Uterus (tissue), 4 donors: ENCODE data around the gene CAPRIN1. TPM values are rescaled to one million over a fixed set of nuclear protein-coding genes. Genes with fewer than 3 reads are reported as not detected.

Source experiments
- DNase-seq, 2 donors: peaks; one replicate each; pipeline ENCODE4 v3.0.0-alpha.2; 2019 to 2020
- H3K27ac ChIP-seq, 2 donors: fragments of 200-600 bp; sonication (generic); 1 replicate in 1 of 2; 2 replicates in 1 of 2; pipeline ENCODE4 v1.5.1; 2016 to 2018
- H3K27me3 ChIP-seq, 2 donors: fragments of 200-600 bp; sonication (generic); one replicate each; pipeline ENCODE4 v1.5.1; 2018 to 2019; ENCODE audit warnings: control low read depth in 1 of 2
- H3K36me3 ChIP-seq, 2 donors: fragments of 200-600 bp; sonication (generic); one replicate each; pipeline ENCODE4 v1.5.1; 2019; ENCODE audit warnings: control low read depth in 1 of 2
- H3K4me1 ChIP-seq, 2 donors: fragments of 200-600 bp; sonication (generic); one replicate each; pipeline ENCODE4 v1.5.1; 2018 to 2019; ENCODE audit warnings: control low read depth in 1 of 2
- H3K4me3 ChIP-seq, 2 donors: fragments of 200-600 bp; sonication (generic); 1 replicate in 1 of 2; 2 replicates in 1 of 2; pipeline ENCODE4 v1.5.1; 2018 to 2019; ENCODE audit warnings: mild to moderate bottlenecking in 1 of 2
- H3K9me3 ChIP-seq, 2 donors: fragments of 200-600 bp; sonication (generic); one replicate each; pipeline ENCODE4 v1.5.1; 2019; ENCODE audit warnings: control low read depth in 1 of 2
- CTCF ChIP-seq, 4 experiments: fragments of 200-600 bp in 2 of 4; fragments of 450-650 bp in 2 of 4; sonication (generic) in 2 of 4; IDR thresholded peaks; one replicate each; pipeline ENCODE4 v1.5.1; 2016 to 2019; ENCODE audit warnings: antibody characterized with exemption in 4 of 4, mild to moderate bottlenecking in 2 of 4, moderate library complexity in 1 of 4
- POLR2A ChIP-seq, 2 donors: fragments of 450-650 bp; IDR thresholded peaks; one replicate each; pipeline ENCODE4 v1.6.1; 2016; ENCODE audit warnings: antibody characterized with exemption in 2 of 2, mild to moderate bottlenecking in 1 of 2, moderate library complexity in 1 of 2
- intact Hi-C: fragments of 100-400 bp; cut with DNase I; formaldehyde crosslinking; loops from one replicate; pipeline ENCODE4 v1.15.1; 2023; ENCODE audit warnings: low total_unique reads
- total RNA-seq, 4 donors: library from RNA; depleted of rRNA in 3 of 4; stranded (reverse); fragments of >200 nt in 3 of 4; gene quantifications; one replicate each; pipeline versions ENCODE4 v1.1.0 to v1.2.4, GENCODE V29; 2014 to 2023
- donor health status: DM: yes; HTN: yes; CAD: no.

Gene CAPRIN1
- total RNA-seq, 4 donors from 2014 or later, result 118 to 252 (median 169) TPM

GRCh38 chr11:34111722-34112270 lies 60.3 kb downstream of the CAPRIN1 start:
- Histone ChIP-seq H3K9me3 (no peaks in the 10 kb centered on the region), H3K4me1 (peaks cover 0 to 4% of the 10 kb centered on the region in 2 donors), H3K36me3 (no peaks in the 10 kb centered on the region), H3K4me3 (no peak overlapping the region), H3K27me3 (no peaks in the 10 kb centered on the region), H3K27ac (no peak overlapping the region)
- TF ChIP-seq POLR2A (IDR thresholded peaks at IDR 0.05), result no peak
- no peak for TF ChIP-seq CTCF (IDR thresholded peaks at IDR 0.05)
- intact Hi-C loops, result no loop called here
- DNase-seq, result no peak

- H3K27ac ChIP-seq, result no peak overlapping the region
- no peaks in the 10 kb centered on the region for H3K27me3 ChIP-seq
- no peaks in the 10 kb centered on the region for H3K9me3 ChIP-seq
- no peak for DNase-seq
- no peak overlapping the region for H3K4me3 ChIP-seq
- H3K36me3 ChIP-seq, result no peaks in the 10 kb centered on the region
- TF ChIP-seq POLR2A (IDR thresholded peaks at IDR 0.05) (no peak), CTCF (IDR thresholded peaks at IDR 0.05) (no peak)
- no peaks in the 10 kb centered on the region for H3K4me1 ChIP-seq
- intact Hi-C loops, result no loop called here
These were observed 62.5 kb downstream of the CAPRIN1 start for GRCh38 chr11:34114014-34114413.

GRCh38 chr11:34114471-34114870 lies 62.9 kb downstream of the CAPRIN1 start:
- H3K9me3 ChIP-seq, result no peaks in the 10 kb centered on the region
- DNase-seq, result no peak
- no peaks in the 10 kb centered on the region for H3K36me3 ChIP-seq
- H3K4me3 ChIP-seq, result no peak overlapping the region
- H3K4me1 ChIP-seq, result no peaks in the 10 kb centered on the region
- no peak overlapping the region for H3K27ac ChIP-seq
- TF ChIP-seq POLR2A (IDR thresholded peaks at IDR 0.05), result no peak
- no peak for TF ChIP-seq CTCF (IDR thresholded peaks at IDR 0.05)
- intact Hi-C loops, result no loop called here
- H3K27me3 ChIP-seq, result no peaks in the 10 kb centered on the region

GRCh38 chr11:34120651-34121050 lies 69.1 kb downstream of the CAPRIN1 start:
- no peak for TF ChIP-seq CTCF (IDR thresholded peaks at IDR 0.05)
- TF ChIP-seq POLR2A (IDR thresholded peaks at IDR 0.05), result no peak
- Histone ChIP-seq H3K4me3 (no peak overlapping the region), H3K9me3 (no peaks in the 10 kb centered on the region), H3K27ac (no peak overlapping the region), H3K27me3 (no peaks in the 10 kb centered on the region), H3K4me1 (no peaks in the 10 kb centered on the region), H3K36me3 (no peaks in the 10 kb centered on the region)
- DNase-seq, result no peak
- intact Hi-C loops, result no loop called here

- no peak for DNase-seq
- H3K9me3 ChIP-seq, result no peaks in the 10 kb centered on the region
- H3K27ac ChIP-seq, result no peak overlapping the region
- H3K36me3 ChIP-seq, result no peaks in the 10 kb centered on the region
- intact Hi-C loops, result no loop called here
- no peaks in the 10 kb centered on the region for H3K27me3 ChIP-seq
- TF ChIP-seq POLR2A (IDR thresholded peaks at IDR 0.05), result no peak
- TF ChIP-seq CTCF (IDR thresholded peaks at IDR 0.05), result no peak
- H3K4me3 ChIP-seq, result no peak overlapping the region
- H3K4me1 ChIP-seq, result no peaks in the 10 kb centered on the region
These were observed 73.5 kb downstream of the CAPRIN1 start for GRCh38 chr11:34124885-34125668.
